OCI-LY7 (cell line): ENCODE measurements around the gene SPCS3. TPM values are rescaled to one million over a fixed set of nuclear protein-coding genes. Genes with fewer than 3 reads are reported as not detected.
A peak's percentile ranks its signal among the peaks of the same experiment; 100 is the strongest.

Experiments used
- BruUV-seq: library from RNA; stranded (reverse); fragments of 400-500 nt; replicated peaks from 2 replicates; lab custom pipeline; 2021; lab: Mats Ljungman, UMichigan
- CTCF ChIA-PET: fragments of 300-600 bp; sonication (Branson Sonifier 250); formaldehyde crosslinking; loops from one replicate; lab custom pipeline; 2022; ENCODE audit warnings: antibody characterized with exemption; ENCODE audit not compliant: unreplicated experiment; lab: Charles Lee
- POLR2A ChIA-PET: fragments of 300-600 bp; sonication (Branson Sonifier 250); formaldehyde crosslinking; loops from one replicate; lab custom pipeline; 2022; ENCODE audit warnings: antibody characterized with exemption; lab: Charles Lee
- DNase-seq: peaks from one replicate; pipeline ENCODE4 v3.0.0-alpha.2; 2015; ENCODE audit warnings: low spot score
- H2AFZ ChIP-seq: fragments of 200-600 bp; sonication (generic), shearing (Covaris generic); 2 replicates; pipeline ENCODE4 v1.6.1; 2014; ENCODE audit warnings: mild to moderate bottlenecking, antibody characterized with exemption, low read length, moderate library complexity
- H3K27ac ChIP-seq: fragments of 200-600 bp; sonication (generic); 2 replicates; pipeline ENCODE4 v1.5.1; 2014; ENCODE audit warnings: mixed run types, low read depth, mild to moderate bottlenecking, moderate library complexity, low read length, inconsistent platforms; ENCODE audit not compliant: poor library complexity, severe bottlenecking
- H3K36me3 ChIP-seq: fragments of 200-600 bp; sonication (generic); 2 replicates; pipeline ENCODE4 v1.6.1; 2014; ENCODE audit warnings: mild to moderate bottlenecking, antibody characterized with exemption, low read length, moderate library complexity, mixed read lengths; ENCODE audit not compliant: insufficient read depth
- H3K4me1 ChIP-seq: fragments of 200-600 bp; sonication (generic); 2 replicates; pipeline ENCODE4 v1.5.1; 2014; ENCODE audit warnings: mild to moderate bottlenecking, low read length; ENCODE audit not compliant: insufficient read depth, poor library complexity, severe bottlenecking
- H3K4me2 ChIP-seq: fragments of 200-600 bp; sonication (generic); 2 replicates; pipeline ENCODE4 v1.6.1; 2014; ENCODE audit warnings: mild to moderate bottlenecking, low read length
- H3K4me3 ChIP-seq: fragments of 200-600 bp; sonication (generic); 2 replicates; pipeline ENCODE4 v1.5.1; 2014; ENCODE audit warnings: mild to moderate bottlenecking, low read depth, low read length; ENCODE audit not compliant: poor library complexity, severe bottlenecking
- H3K79me2 ChIP-seq: fragments of 200-600 bp; sonication (generic); 2 replicates; pipeline ENCODE4 v1.6.1; 2016; ENCODE audit warnings: low read depth, mild to moderate bottlenecking, low read length, moderate library complexity, mixed read lengths; ENCODE audit not compliant: insufficient read depth
- H3K9me2 ChIP-seq: fragments of 200-600 bp; sonication (generic); 2 replicates; pipeline ENCODE4 v1.6.1; 2016; ENCODE audit warnings: mild to moderate bottlenecking, low read length, mixed read lengths; ENCODE audit not compliant: insufficient read depth
- H3K9me3 ChIP-seq: fragments of 200-600 bp; sonication (generic); 2 replicates; pipeline ENCODE4 v1.6.1; 2014; ENCODE audit warnings: mild to moderate bottlenecking, mixed run types, low read length, mixed read lengths
- H4K20me1 ChIP-seq: fragments of 200-600 bp; sonication (generic); 2 replicates; pipeline ENCODE4 v1.6.1; 2014; ENCODE audit warnings: mild to moderate bottlenecking, antibody characterized with exemption, low read length, moderate library complexity, mixed read lengths; ENCODE audit not compliant: insufficient read depth
- CTCF ChIP-seq: fragments of 200-600 bp; sonication (generic); conservative IDR thresholded peaks from 2 replicates; pipeline ENCODE4 v1.5.1; 2014; ENCODE audit warnings: mild to moderate bottlenecking, antibody characterized with exemption, low read length, moderate library complexity, mixed read lengths
- EZH2phosphoT487 ChIP-seq: fragments of 200-600 bp; sonication (generic); IDR thresholded peaks from 2 replicates; pipeline ENCODE4 v1.6.1; 2018; ENCODE audit warnings: low read depth, borderline replicate concordance, mild to moderate bottlenecking, mixed run types, antibody characterized with exemption, low read length, moderate library complexity, mixed read lengths
- intact Hi-C: fragments of 100-400 bp; cut with micrococcal nuclease; formaldehyde crosslinking; loops from one replicate; pipeline ENCODE4 v1.10.0; 2022; ENCODE audit not compliant: unreplicated experiment
- total RNA-seq, 2 experiments: library from RNA; depleted of rRNA in 1 of 2; stranded (reverse); fragments of >200 nt in 1 of 2; shearing (Covaris generic) in 1 of 2; gene quantifications; 2 replicates each; pipeline ENCODE4 v1.2.3, GENCODE V29; 2014 to 2022

Gene SPCS3
- total RNA-seq, 2 experiments from 2014 or later: 122 to 253 TPM

- peak overlapping the region; percentile 96 for H3K27ac ChIP-seq
- H3K36me3 ChIP-seq: peaks cover 48% of the 10 kb centered on the region
- POLR2A ChIA-PET: interaction anchor here (0.8 to 1.7 kb wide), 7 partner anchors 11 to 309 kb away, joined by 3 to 8 read pairs (median 3); no protein-coding TSS in a partner anchor
- peaks cover 43% of the 10 kb centered on the region for H3K4me1 ChIP-seq
- no peaks in the 10 kb centered on the region for H3K9me2 ChIP-seq
- H4K20me1 ChIP-seq: peaks cover 34% of the 10 kb centered on the region
- CTCF ChIA-PET: no interaction called here
- BruUV-seq: no TSS peak
- no peaks in the 10 kb centered on the region for H3K9me3 ChIP-seq
- peak overlapping the region; percentile 99 for H3K4me3 ChIP-seq
- TF ChIP-seq EZH2phosphoT487: no peak
- DNase-seq: peak; percentile 90
- H2AFZ ChIP-seq: peak overlapping the region; percentile 16; the same call in 1 of the 2 replicates
- intact Hi-C loops: loop anchor here (5.0 to 10.0 kb wide), 3 partner anchors 126 to 308 kb away; partner anchors contain the start of genes SPATA4 and WDR17
- peaks cover 59% of the 10 kb centered on the region for H3K79me2 ChIP-seq
- peak overlapping the region; percentile 90 for H3K4me2 ChIP-seq
Measured at GRCh38 chr4:176320340-176320975, 692 bp downstream of the SPCS3 start.

GRCh38 chr4:176320976-176321361 is 1.2 kb downstream of the SPCS3 start:
- Histone ChIP-seq H2AFZ (peak overlapping the region; percentile 16; the same call in 1 of the 2 replicates), H3K9me2 (no peaks in the 10 kb centered on the region), H3K36me3 (peaks cover 53% of the 10 kb centered on the region), H3K4me1 (peaks cover 43% of the 10 kb centered on the region), H3K27ac (peak overlapping the region; percentile 96), H3K9me3 (no peaks in the 10 kb centered on the region), H3K4me2 (peak overlapping the region; percentile 90), H3K79me2 (peaks cover 64% of the 10 kb centered on the region), H3K4me3 (peak overlapping the region; percentile 99), H4K20me1 (peaks cover 34% of the 10 kb centered on the region)
- intact Hi-C loops: loop anchor here (5.0 to 10.0 kb wide), 3 partner anchors 126 to 309 kb away; partner anchors contain the start of genes SPATA4 and WDR17
- TF ChIP-seq CTCF (no peak), EZH2phosphoT487 (no peak)
- BruUV-seq: TSS peak; percentile 67
- POLR2A ChIA-PET: interaction anchor here (0.6 to 1.7 kb wide), 14 partner anchors 10 to 1072 kb away, joined by 3 to 9 read pairs (median 4); no protein-coding TSS in a partner anchor
- CTCF ChIA-PET: no interaction called here
- no peak for DNase-seq

GRCh38 chr4:176321589-176321988 is 1.8 kb downstream of the SPCS3 start:
- POLR2A ChIA-PET: interaction anchor here (0.6 to 1.7 kb wide), 14 partner anchors 8 to 1407 kb away, joined by 3 to 9 read pairs (median 4); no protein-coding TSS in a partner anchor
- CTCF ChIA-PET: no interaction called here
- intact Hi-C loops: loop anchor here (5.0 to 10.0 kb wide), 3 partner anchors 127 to 309 kb away; partner anchors contain the start of genes SPATA4 and WDR17
- H3K9me2 ChIP-seq: no peaks in the 10 kb centered on the region
- H2AFZ ChIP-seq: no peak overlapping the region
- H3K27ac ChIP-seq: no peak overlapping the region
- no peaks in the 10 kb centered on the region for H3K9me3 ChIP-seq
- peak overlapping the region; percentile 99 for H3K4me3 ChIP-seq
- H3K79me2 ChIP-seq: peaks cover 70% of the 10 kb centered on the region
- H3K4me2 ChIP-seq: peak overlapping the region; percentile 90
- H4K20me1 ChIP-seq: peaks cover 34% of the 10 kb centered on the region
- peaks cover 59% of the 10 kb centered on the region for H3K36me3 ChIP-seq
- no TSS peak for BruUV-seq
- no peak for TF ChIP-seq CTCF
- no peak for TF ChIP-seq EZH2phosphoT487
- DNase-seq: no peak
- peaks cover 43% of the 10 kb centered on the region for H3K4me1 ChIP-seq
